LNCaP clone FGC (cell line): ENCODE data around the gene CHMP1A.
"Not testable (repeated sequence)": the region's sequence is repeated elsewhere in the genome, so short reads cannot be mapped to it uniquely, and the experiment has no call there.

Experiments
- DNase-seq: peaks from one replicate; pipeline ENCODE4 v3.0.0-alpha.2; 2011; ENCODE audit warnings: low read depth
- H3K4me3 ChIP-seq: 2 replicates; pipeline ENCODE4 v1.5.1; 2011; ENCODE audit warnings: mild to moderate bottlenecking, low read depth, low read length, control low read depth
- CTCF ChIP-seq: IDR thresholded peaks from 2 replicates; pipeline ENCODE4 v1.5.1; 2012; ENCODE audit warnings: mild to moderate bottlenecking; ENCODE audit not compliant: control insufficient read depth, insufficient read depth; ENCODE audit errors: extremely low read depth

The CHMP1A gene

GRCh38 chr16:89691231-89691985 lies 33.9 kb upstream of the CHMP1A start:
- no peak overlapping the region for H3K4me3 ChIP-seq
- no peak for DNase-seq

GRCh38 chr16:89690392-89690901 lies 32.9 kb upstream of the CHMP1A start:
- DNase-seq = no peak
- no peak overlapping the region for H3K4me3 ChIP-seq
- TF ChIP-seq CTCF = no peak

More at GRCh38 chr16:89691231-89691985, 33.9 kb upstream of the CHMP1A start:
- TF ChIP-seq CTCF = no peak

- H3K4me3 ChIP-seq, DNase-seq: not testable (repeated sequence)
These were observed 32.1 kb upstream of the CHMP1A start for GRCh38 chr16:89689621-89690020.

DNA sequence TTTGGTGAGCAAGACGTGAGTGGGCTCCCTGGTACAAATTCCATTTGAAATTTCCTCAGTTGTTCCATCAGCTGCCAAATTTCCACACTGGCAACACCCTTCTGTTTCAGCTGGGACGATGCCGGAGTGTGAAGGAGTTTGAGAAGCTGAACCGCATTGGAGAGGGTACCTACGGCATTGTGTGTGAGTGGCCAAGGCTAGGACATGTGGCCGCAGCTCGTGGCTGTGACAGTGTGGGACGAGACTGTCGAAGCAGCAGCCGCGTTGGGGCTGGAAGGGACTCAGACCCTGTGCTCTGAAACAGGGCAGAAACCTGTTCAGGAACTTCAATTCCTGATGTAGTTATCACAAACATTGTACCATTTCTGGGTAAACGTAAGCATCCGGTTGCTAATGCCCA lies 31.6 kb upstream of the CHMP1A start:
- no peak for DNase-seq
- no peak for TF ChIP-seq CTCF
- H3K4me3 ChIP-seq = no peak overlapping the region

DNA sequence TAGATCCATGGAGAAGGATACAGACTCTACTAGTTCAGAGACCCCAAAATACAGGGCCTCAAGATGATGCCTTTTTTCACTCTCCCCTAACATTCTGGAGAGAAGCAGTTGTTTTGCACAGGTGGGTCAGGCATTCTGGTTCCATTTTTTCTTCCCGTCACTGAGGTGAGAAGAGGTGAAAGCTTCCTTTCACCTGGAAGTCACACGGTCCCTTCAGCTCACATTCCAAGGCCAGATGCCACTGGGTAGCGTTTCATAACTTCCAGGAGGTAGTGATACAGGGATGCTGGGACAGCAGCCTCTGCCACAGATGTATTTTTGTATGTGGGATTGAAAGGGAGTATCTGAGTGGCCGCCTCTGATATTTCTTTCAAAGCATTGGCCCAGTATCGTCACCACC lies 30.9 kb upstream of the CHMP1A start:
- TF ChIP-seq CTCF = no peak
- no peak overlapping the region for H3K4me3 ChIP-seq
- DNase-seq = no peak

- no peak for TF ChIP-seq CTCF
- peak; percentile 38 for DNase-seq
- H3K4me3 ChIP-seq = peak overlapping the region; percentile 85
These were observed 29.8 kb upstream of the CHMP1A start for GRCh38 chr16:89687092-89687940.

DNA sequence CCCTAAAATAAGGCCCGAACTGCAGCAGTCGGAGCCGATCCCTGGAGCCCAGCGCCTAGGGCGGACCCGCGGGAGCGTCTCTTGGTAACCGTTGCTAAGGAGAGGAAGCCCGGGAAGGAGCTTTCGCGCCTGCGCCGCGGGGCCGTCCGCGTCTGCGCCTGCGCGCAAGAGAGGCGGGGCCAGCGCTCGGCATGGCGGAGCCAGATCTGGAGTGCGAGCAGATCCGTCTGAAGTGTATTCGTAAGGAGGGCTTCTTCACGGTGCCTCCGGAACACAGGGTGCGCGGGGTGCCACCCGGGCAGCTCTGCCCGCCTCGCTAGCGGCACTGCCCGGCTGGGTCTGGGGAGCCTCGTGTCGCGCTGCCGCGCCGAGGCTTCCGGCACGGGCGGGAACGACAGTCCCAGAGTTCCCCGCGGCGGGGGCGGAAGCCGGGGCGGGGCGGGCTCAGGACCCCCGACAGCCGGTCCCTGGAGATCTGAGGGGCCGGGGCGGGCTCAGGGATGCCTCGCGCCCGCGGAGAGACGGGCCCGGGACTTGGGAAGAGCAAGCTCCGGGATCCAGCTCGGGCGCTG lies 29.1 kb upstream of the CHMP1A start, which contains the start of gene CDK10:
Gene CDK10 (plus strand): TSS at position 170 of the 572 bp plus-strand sequence. CDS start 22 bp downstream, at position 192.
- DNase-seq = peak; percentile 50
- TF ChIP-seq CTCF = no peak
- peak within 1 kb of the TSS; percentile 85 for H3K4me3 ChIP-seq
